Measurements from ENCODE around the gene ZNF649.

DNA sequence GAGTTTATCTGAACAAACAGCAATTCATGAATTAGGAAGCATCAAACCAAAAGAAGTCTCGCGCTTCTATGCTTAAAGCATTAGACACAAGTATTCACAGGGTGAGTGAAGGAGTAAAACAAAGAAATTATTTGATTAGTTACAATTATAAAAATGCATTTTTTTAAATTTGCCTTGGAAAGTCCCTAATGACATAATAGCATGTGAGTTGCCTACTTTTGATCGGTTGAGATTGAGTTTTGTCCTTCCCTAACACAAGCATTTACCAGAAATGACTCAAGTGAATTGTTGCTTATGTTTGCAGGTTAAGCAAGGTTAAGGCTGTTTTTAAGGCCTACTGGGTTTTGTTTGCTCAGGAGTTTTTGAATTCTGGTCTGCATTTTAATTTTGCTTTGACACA is 389 bp upstream of the ZNF649 start:
- TF ChIP-seq ZNF619 (CRISPR knock-in tag; IDR thresholded peaks at IDR 0.05) (no peak), RFX5 (IDR thresholded peaks at IDR 0.05; ENCODE audit: low read depth, low read length) (no peak), ZBTB1 (CRISPR knock-in tag; IDR thresholded peaks at IDR 0.05; ENCODE audit: borderline replicate concordance) (no peak), ZNF530 (CRISPR knock-in tag; IDR thresholded peaks at IDR 0.05; ENCODE audit: low read depth) (no peak), POLR2A (IDR thresholded peaks at IDR 0.05; ENCODE audit: insufficient read depth in 1 of 2, low read depth in 2 of 2, low read length in 2 of 2) (no peak), MZF1 (CRISPR knock-in tag; IDR thresholded peaks at IDR 0.05; ENCODE audit: borderline replicate concordance) (no peak), ESRRA (CRISPR knock-in tag; IDR thresholded peaks at IDR 0.05; ENCODE audit: low read depth) (no peak), MYNN (CRISPR knock-in tag; IDR thresholded peaks at IDR 0.05; ENCODE audit: low read depth) (no peak)
- TF ChIP-seq, protein P1, sequence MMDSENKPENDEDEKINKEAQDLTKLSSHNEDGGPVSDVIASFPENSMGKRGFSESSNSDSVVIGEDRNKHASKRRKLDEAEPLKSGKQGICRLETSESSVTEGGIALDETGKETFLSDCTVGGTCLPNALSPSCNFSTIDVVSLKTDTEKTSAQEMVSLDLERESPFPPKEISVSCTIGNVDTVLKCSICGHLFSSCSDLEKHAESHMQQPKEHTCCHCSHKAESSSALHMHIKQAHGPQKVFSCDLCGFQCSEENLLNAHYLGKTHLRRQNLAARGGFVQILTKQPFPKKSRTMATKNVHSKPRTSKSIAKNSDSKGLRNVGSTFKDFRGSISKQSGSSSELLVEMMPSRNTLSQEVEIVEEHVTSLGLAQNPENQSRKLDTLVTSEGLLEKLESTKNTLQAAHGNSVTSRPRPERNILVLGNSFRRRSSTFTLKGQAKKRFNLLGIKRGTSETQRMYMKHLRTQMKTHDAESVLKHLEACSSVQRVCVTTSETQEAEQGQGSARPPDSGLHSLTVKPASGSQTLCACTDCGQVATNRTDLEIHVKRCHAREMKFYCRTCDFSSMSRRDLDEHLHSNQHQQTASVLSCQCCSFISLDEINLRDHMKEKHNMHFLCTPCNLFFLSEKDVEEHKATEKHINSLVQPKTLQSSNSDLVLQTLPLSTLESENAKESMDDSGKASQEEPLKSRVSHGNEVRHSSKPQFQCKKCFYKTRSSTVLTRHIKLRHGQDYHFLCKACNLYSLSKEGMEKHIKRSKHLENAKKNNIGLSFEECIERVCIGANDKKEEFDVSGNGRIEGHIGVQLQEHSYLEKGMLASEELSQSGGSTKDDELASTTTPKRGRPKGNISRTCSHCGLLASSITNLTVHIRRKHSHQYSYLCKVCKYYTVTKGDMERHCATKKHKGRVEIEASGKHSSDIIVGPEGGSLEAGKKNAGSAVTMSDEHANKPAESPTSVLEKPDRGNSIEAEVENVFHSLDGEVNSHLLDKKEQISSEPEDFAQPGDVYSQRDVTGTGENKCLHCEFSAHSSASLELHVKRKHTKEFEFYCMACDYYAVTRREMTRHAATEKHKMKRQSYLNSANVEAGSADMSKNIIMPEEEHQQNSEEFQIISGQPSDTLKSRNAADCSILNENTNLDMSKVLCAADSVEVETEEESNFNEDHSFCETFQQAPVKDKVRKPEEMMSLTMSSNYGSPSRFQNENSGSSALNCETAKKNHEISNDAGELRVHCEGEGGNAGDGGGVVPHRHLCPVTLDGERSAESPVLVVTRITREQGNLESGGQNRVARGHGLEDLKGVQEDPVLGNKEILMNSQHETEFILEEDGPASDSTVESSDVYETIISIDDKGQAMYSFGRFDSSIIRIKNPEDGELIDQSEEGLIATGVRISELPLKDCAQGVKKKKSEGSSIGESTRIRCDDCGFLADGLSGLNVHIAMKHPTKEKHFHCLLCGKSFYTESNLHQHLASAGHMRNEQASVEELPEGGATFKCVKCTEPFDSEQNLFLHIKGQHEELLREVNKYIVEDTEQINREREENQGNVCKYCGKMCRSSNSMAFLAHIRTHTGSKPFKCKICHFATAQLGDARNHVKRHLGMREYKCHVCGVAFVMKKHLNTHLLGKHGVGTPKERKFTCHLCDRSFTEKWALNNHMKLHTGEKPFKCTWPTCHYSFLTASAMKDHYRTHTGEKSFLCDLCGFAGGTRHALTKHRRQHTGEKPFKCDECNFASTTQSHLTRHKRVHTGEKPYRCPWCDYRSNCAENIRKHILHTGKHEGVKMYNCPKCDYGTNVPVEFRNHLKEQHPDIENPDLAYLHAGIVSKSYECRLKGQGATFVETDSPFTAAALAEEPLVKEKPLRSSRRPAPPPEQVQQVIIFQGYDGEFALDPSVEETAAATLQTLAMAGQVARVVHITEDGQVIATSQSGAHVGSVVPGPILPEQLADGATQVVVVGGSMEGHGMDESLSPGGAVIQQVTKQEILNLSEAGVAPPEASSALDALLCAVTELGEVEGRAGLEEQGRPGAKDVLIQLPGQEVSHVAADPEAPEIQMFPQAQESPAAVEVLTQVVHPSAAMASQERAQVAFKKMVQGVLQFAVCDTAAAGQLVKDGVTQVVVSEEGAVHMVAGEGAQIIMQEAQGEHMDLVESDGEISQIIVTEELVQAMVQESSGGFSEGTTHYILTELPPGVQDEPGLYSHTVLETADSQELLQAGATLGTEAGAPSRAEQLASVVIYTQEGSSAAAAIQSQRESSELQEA (CRISPR knock-in tag; IDR thresholded peaks at IDR 0.05; ENCODE audit: not compliant biosample characterization), result no peak
- TF ChIP-seq, protein P2, sequence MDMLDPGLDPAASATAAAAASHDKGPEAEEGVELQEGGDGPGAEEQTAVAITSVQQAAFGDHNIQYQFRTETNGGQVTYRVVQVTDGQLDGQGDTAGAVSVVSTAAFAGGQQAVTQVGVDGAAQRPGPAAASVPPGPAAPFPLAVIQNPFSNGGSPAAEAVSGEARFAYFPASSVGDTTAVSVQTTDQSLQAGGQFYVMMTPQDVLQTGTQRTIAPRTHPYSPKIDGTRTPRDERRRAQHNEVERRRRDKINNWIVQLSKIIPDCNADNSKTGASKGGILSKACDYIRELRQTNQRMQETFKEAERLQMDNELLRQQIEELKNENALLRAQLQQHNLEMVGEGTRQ (IDR thresholded peaks at IDR 0.05; ENCODE audit: low read depth, low read length), result no peak
- TF ChIP-seq, protein P2 (CRISPR knock-in tag; IDR thresholded peaks at IDR 0.05; ENCODE audit: borderline replicate concordance), result no peak
- TF ChIP-seq, protein P3, sequence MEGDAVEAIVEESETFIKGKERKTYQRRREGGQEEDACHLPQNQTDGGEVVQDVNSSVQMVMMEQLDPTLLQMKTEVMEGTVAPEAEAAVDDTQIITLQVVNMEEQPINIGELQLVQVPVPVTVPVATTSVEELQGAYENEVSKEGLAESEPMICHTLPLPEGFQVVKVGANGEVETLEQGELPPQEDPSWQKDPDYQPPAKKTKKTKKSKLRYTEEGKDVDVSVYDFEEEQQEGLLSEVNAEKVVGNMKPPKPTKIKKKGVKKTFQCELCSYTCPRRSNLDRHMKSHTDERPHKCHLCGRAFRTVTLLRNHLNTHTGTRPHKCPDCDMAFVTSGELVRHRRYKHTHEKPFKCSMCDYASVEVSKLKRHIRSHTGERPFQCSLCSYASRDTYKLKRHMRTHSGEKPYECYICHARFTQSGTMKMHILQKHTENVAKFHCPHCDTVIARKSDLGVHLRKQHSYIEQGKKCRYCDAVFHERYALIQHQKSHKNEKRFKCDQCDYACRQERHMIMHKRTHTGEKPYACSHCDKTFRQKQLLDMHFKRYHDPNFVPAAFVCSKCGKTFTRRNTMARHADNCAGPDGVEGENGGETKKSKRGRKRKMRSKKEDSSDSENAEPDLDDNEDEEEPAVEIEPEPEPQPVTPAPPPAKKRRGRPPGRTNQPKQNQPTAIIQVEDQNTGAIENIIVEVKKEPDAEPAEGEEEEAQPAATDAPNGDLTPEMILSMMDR (CRISPR knock-in tag; IDR thresholded peaks at IDR 0.05), result no peak
